SU-DHL-6 (cell line): ENCODE data around the gene TENT4A.

Experiments used
- EZH2phosphoT487 ChIP-seq: fragments of 200-600 bp; sonication (generic), shearing (Covaris generic); conservative IDR thresholded peaks from 2 replicates; pipeline ENCODE4 v1.6.1; 2018; ENCODE audit warnings: mild to moderate bottlenecking, antibody characterized with exemption, low read length, moderate library complexity, mixed read lengths
- TF ChIP-seq, protein P1 (sequence below): fragments of 200-600 bp; sonication (generic); IDR thresholded peaks from one replicate; pipeline ENCODE4 v1.5.1; 2017; ENCODE audit warnings: antibody characterized with exemption, mild to moderate bottlenecking, low read length, moderate library complexity; ENCODE audit not compliant: insufficient read depth, poor library complexity, severe bottlenecking

- TF ChIP-seq, protein P1, sequence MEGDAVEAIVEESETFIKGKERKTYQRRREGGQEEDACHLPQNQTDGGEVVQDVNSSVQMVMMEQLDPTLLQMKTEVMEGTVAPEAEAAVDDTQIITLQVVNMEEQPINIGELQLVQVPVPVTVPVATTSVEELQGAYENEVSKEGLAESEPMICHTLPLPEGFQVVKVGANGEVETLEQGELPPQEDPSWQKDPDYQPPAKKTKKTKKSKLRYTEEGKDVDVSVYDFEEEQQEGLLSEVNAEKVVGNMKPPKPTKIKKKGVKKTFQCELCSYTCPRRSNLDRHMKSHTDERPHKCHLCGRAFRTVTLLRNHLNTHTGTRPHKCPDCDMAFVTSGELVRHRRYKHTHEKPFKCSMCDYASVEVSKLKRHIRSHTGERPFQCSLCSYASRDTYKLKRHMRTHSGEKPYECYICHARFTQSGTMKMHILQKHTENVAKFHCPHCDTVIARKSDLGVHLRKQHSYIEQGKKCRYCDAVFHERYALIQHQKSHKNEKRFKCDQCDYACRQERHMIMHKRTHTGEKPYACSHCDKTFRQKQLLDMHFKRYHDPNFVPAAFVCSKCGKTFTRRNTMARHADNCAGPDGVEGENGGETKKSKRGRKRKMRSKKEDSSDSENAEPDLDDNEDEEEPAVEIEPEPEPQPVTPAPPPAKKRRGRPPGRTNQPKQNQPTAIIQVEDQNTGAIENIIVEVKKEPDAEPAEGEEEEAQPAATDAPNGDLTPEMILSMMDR = no peak
- no peak for TF ChIP-seq EZH2phosphoT487
Measured at GRCh38 chr5:6763191-6763590, 50.0 kb downstream of the TENT4A start.
